ENCODE results near the gene ZKSCAN1.
"Not testable (repeated sequence)": the region's sequence is repeated elsewhere in the genome, so short reads cannot be mapped to it uniquely, and the experiment has no call there.

The ZKSCAN1 gene

DNA sequence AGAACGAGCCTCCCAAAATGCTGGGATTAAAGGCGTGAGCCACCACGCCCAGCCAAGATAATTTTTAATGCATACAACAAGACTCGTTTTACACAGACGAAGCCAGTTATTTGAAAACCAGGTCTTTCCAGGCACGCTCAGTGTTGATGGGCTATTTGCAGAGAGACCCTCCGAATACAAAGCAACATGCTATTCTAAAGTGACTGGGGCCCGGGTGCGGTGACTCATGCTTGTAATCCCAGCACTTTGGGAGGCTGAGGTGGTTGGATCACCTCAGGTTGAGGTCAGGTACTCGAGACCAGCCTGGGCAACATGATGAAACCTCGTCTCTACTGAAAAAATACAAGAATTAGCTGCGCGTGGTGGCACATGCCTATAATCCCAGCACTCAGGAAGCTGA is 38.8 kb upstream of the ZKSCAN1 start:
- no peak for DNase-seq (ENCODE audit: low spot score)
- H3K27ac ChIP-seq, result no peak overlapping the region
- ChIA-PET CTCF (no interaction called here), POLR2A (ENCODE audit: low non-redundant PET) (no interaction called here)
- TF ChIP-seq CTCF (conservative IDR thresholded peaks at IDR 0.05; ENCODE audit: low read depth), result no peak

- POLR2A ChIA-PET (ENCODE audit: low non-redundant PET); DNase-seq (ENCODE audit: low spot score); H3K27ac ChIP-seq: not testable (repeated sequence)
- CTCF ChIA-PET, result interaction anchor here (0.6 to 1.6 kb wide), 7 partner anchors 10 to 354 kb away, joined by 3 to 6 read pairs (median 3); partner anchors contain the start of gene GJC3
- peak; percentile 93 for TF ChIP-seq CTCF (conservative IDR thresholded peaks at IDR 0.05; ENCODE audit: low read depth)
These were observed 35.6 kb upstream of the ZKSCAN1 start for GRCh38 chr7:99979814-99980225.

DNA sequence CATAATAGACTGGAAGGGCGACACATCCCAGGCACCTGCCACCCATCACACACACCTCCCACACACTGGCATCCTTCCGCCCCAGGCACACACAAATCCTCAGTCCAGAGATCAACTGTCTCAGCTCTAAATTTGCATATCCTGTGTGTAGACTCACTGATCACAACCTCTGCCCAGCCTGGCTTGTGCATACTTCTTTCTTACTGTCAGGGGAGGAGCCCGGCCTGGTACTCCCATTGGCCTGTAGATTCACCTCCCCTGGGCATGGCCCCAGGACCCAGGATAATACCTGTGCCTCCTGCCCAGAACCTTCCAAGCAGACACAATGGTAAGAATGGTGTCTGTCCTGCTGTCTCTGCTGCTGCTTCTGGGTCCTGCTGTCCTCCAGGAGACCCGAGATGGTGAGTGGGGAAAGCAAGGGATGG is 34.9 kb upstream of the ZKSCAN1 start:
- CTCF ChIA-PET, result interaction anchor here (1.6 kb wide), 1 partner anchor 51 kb away, joined by 3 read pairs; the partner anchor contains the start of gene GJC3
- DNase-seq (ENCODE audit: low spot score); H3K27ac ChIP-seq; POLR2A ChIA-PET (ENCODE audit: low non-redundant PET): not testable (repeated sequence)

DNA sequence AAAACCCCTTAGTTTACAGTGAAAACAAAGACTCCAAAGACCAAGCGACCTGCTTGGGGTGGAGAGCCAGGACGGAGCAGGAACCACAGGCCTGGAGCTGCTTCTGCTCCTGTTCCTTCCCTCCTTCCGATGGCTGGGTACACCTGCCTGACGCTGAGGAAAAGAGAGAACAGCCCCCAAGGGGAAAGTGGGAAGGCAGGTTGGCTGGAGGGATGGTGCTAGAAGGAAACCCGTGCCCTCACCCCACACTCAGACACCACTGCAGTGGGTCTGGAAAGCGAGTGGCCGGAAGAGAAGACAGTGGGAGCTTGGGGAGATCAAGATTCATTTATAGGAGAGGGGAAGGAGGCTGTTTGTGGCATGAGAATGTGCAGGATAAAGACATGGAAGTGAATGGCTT is 34.3 kb upstream of the ZKSCAN1 start:
- H3K27ac ChIP-seq; DNase-seq (ENCODE audit: low spot score); POLR2A ChIA-PET (ENCODE audit: low non-redundant PET); CTCF ChIA-PET: not testable (repeated sequence)

DNA sequence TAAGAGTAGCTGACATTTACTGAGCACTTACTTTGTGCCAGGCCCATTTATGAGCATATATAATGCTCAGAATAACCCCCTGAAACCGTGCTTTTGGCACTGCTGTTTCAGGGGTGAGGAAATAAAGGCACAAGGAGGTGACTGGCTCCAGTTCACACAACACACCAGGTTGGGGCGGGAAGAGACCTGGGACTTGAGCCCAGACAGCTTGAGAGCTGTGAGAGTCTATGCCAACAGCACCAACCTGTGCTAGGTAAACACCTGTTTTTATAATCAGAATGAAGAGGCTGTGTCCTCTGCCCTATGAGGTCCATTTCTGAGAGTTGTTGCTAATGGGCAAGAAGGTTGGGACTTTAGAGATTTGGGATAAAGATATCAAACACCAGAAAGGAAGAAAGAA is 30.8 kb upstream of the ZKSCAN1 start:
- DNase-seq (ENCODE audit: low spot score), result no peak
- ChIA-PET POLR2A (ENCODE audit: low non-redundant PET) (no interaction called here), CTCF (interaction anchor here (0.6 kb wide), 1 partner anchor 33 kb away, joined by 4 read pairs; no protein-coding TSS in a partner anchor)
- H3K27ac ChIP-seq, result no peak overlapping the region
- no peak for TF ChIP-seq CTCF (conservative IDR thresholded peaks at IDR 0.05; ENCODE audit: low read depth)

GRCh38 chr7:99987306-99987705 is 28.1 kb upstream of the ZKSCAN1 start:
- CTCF ChIA-PET, result interaction anchor here (0.6 kb wide), 1 partner anchor 637 kb away, joined by 3 read pairs; no protein-coding TSS in a partner anchor
- H3K27ac ChIP-seq; POLR2A ChIA-PET (ENCODE audit: low non-redundant PET); DNase-seq (ENCODE audit: low spot score): not testable (repeated sequence)

DNA sequence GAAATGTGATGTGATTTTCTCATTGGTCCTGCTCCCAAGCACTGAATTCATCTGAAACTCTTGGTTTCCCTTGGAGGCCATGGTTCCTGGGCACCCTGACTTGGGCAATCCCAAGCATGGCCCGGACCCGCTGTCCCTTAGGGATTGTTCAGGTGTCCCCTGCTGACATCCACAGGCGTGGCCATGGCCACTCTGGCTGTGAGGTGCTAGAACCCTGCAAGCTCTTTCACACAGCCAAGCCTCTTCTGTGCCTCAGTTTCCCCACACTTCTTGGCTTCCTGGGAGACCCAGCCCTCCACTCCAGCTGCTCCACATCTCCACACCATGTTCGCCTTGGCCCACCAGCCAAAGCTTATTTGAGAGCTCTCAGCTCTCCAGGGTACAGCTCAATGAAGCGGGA is 27.6 kb upstream of the ZKSCAN1 start:
- CTCF ChIA-PET, result interaction anchor here (0.6 kb wide), 2 partner anchors 429 to 637 kb away, joined by 3 to 5 read pairs; partner anchors contain the start of gene ZNF655
- no peak for TF ChIP-seq CTCF (conservative IDR thresholded peaks at IDR 0.05; ENCODE audit: low read depth)
- no peak for DNase-seq (ENCODE audit: low spot score)
- H3K27ac ChIP-seq, result no peak overlapping the region
- POLR2A ChIA-PET (ENCODE audit: low non-redundant PET), result no interaction called here

DNA sequence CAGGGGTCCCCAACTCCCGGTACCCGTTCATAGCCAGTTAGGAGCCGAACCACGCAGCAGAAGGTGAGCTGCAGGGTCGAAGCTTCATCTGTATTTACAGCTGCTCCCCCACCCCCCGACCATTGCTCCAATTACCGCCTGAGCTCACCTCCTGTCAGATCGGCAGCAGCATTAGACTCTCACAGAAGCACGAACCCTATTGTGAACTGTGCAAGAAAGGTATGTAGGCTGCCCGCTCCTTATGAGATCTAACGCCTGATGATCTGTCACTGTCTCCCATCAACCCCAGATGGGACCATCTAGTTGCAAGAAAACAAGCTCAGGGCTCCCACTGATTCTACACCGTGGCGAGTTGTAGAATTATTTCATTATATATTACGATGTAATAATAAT is 24.9 kb upstream of the ZKSCAN1 start:
- H3K27ac ChIP-seq, result no peak overlapping the region
- POLR2A ChIA-PET (ENCODE audit: low non-redundant PET), result no interaction called here
- no peak for TF ChIP-seq CTCF (conservative IDR thresholded peaks at IDR 0.05; ENCODE audit: low read depth)
- no peak for DNase-seq (ENCODE audit: low spot score)
- CTCF ChIA-PET, result interaction anchor here (0.6 to 2.5 kb wide), 7 partner anchors 13 to 359 kb away, joined by 3 to 12 read pairs (median 3); partner anchors contain the start of genes CYP3A7 and GJC3

- POLR2A ChIA-PET (ENCODE audit: low non-redundant PET); H3K27ac ChIP-seq; DNase-seq (ENCODE audit: low spot score): not testable (repeated sequence)
- CTCF ChIA-PET, result interaction anchor here (0.6 to 1.5 kb wide), 7 partner anchors 10 to 475 kb away, joined by 3 to 6 read pairs (median 3); partner anchors contain the start of gene GJC3
These were observed 23.9 kb upstream of the ZKSCAN1 start for GRCh38 chr7:99991543-99991942.
